Skeletal muscle tissue (tissue), 5 donors: ENCODE results near the gene SLC25A12. TPM values are rescaled to one million over a fixed set of nuclear protein-coding genes. Genes with fewer than 3 reads are reported as not detected.

ENCODE experiments used
- H3K27ac ChIP-seq: one replicate; pipeline ENCODE4 v1.7.0; 2013; ENCODE audit warnings: mild to moderate bottlenecking, low read depth, low read length, inconsistent platforms
- H3K27me3 ChIP-seq, 3 donors: one replicate each; pipeline ENCODE4 v1.7.0; 2013; ENCODE audit warnings: low read length in 3 of 3; ENCODE audit not compliant: control insufficient read depth in 3 of 3, insufficient read depth in 3 of 3
- H3K36me3 ChIP-seq, 3 donors: one replicate each; pipeline ENCODE4 v1.7.0; 2013; ENCODE audit warnings: low read length in 3 of 3; ENCODE audit not compliant: control insufficient read depth in 3 of 3, insufficient read depth in 3 of 3
- H3K4me1 ChIP-seq, 3 donors: one replicate each; pipeline ENCODE4 v1.7.0; 2013; ENCODE audit warnings: low read length in 3 of 3, mild to moderate bottlenecking in 3 of 3; ENCODE audit not compliant: control insufficient read depth in 3 of 3, insufficient read depth in 3 of 3
- H3K4me3 ChIP-seq, 3 donors: one replicate each; pipeline ENCODE4 v1.7.0; 2013; ENCODE audit warnings: low read length in 3 of 3
- H3K9ac ChIP-seq, 3 donors: one replicate each; pipeline ENCODE4 v1.7.0; 2013; ENCODE audit warnings: low read length in 3 of 3, mild to moderate bottlenecking in 3 of 3, moderate library complexity in 2 of 3, low read depth in 1 of 3
- H3K9me3 ChIP-seq, 3 donors: one replicate each; pipeline ENCODE4 v1.7.0; 2013; ENCODE audit warnings: low read length in 3 of 3; ENCODE audit not compliant: control insufficient read depth in 3 of 3
- small RNA-seq: library from RNA; depleted of rRNA; stranded (forward); fragments of <200 nt; gene quantifications from one replicate; pipeline ENCODE3, GENCODE V24; 2014
- total RNA-seq: library from RNA; depleted of rRNA; stranded (reverse); fragments of >200 nt; gene quantifications from one replicate; pipeline ENCODE4 v1.2.3, GENCODE V29; 2014
- donor health status: Osteomylitis.

The SLC25A12 gene
- total RNA-seq, 1 donor from 2014 or later, result 27.7 TPM

DNA sequence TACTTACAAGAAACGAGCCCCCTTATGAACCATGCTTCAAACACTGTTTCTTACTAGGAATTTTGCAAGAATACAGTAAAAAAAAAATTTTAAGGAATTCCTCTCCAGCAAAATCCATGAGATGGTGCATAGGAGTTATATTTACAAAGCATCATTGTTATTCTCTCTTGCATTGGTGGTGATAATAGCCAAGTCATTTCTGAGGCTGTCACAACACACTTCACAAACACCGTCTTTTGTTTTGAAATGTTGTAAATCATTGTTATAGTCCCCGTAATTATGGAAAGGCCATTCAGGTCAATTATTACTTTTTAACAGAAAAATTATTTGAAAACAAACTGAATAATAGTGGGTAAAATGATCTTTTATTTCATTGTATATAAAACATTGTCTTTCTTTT is 146.7 kb downstream of the SLC25A12 start:
- H3K4me1 ChIP-seq, result no peaks in the 10 kb centered on the region
- no peak overlapping the region for H3K9ac ChIP-seq
- H3K27ac ChIP-seq, result no peak overlapping the region
- peaks cover 8 to 56% (median 37%) of the 10 kb centered on the region in 3 donors for H3K36me3 ChIP-seq
- no peak overlapping the region for H3K4me3 ChIP-seq
- no peaks in the 10 kb centered on the region for H3K27me3 ChIP-seq
- no peaks in the 10 kb centered on the region for H3K9me3 ChIP-seq

DNA sequence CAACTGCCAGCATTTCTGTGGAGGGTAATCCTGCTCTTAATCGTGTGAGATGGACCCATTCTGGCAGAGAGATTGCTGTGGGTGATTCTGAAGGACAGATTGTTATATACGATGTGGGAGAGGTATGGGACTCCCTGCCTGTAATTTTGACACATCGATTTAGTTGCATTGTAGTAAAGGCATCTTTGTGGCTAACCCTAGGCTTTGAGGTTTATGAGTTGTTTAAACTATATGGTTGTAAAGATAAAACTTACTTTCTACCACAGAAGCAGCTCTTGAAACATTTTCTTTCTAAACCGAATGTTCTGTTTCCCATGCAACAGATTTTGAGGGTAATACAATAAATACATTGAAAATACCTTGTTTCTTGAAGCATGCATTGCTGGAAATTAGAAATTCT is 148.2 kb downstream of the SLC25A12 start:
- Histone ChIP-seq H3K4me1 (no peaks in the 10 kb centered on the region), H3K9me3 (no peaks in the 10 kb centered on the region), H3K9ac (no peak overlapping the region), H3K27ac (no peak overlapping the region), H3K27me3 (no peaks in the 10 kb centered on the region), H3K36me3 (peaks cover 7 to 55% (median 36%) of the 10 kb centered on the region in 3 donors), H3K4me3 (no peak overlapping the region)

DNA sequence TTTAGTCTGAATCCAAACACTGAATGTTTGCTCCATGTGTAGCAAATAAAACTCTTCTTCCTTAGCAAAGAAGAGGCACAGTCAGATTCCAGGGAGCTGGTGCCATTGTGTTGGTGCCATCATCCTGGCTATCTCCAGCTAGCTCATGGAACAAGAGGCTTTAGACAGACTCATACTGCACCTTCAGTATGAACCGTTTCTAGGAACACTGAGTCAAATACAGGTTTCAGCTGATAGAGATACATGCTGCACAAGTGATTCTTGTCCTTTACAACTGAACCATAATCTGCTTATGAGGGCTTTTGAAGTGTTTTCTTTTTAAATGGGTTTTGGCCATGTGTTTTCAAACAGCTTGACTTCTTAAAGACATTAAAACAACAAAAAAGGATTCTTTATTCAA is 148.9 kb downstream of the SLC25A12 start:
- peaks cover 5 to 53% (median 34%) of the 10 kb centered on the region in 3 donors for H3K36me3 ChIP-seq
- no peak overlapping the region for H3K4me3 ChIP-seq
- no peaks in the 10 kb centered on the region for H3K9me3 ChIP-seq
- no peaks in the 10 kb centered on the region for H3K27me3 ChIP-seq
- no peak overlapping the region for H3K9ac ChIP-seq
- H3K27ac ChIP-seq, result no peak overlapping the region
- no peaks in the 10 kb centered on the region for H3K4me1 ChIP-seq

- Histone ChIP-seq H3K27me3 (no peaks in the 10 kb centered on the region), H3K36me3 (peaks cover 5 to 42% (median 33%) of the 10 kb centered on the region in 3 donors), H3K4me3 (no peak overlapping the region), H3K9ac (no peak overlapping the region), H3K27ac (no peak overlapping the region), H3K9me3 (no peaks in the 10 kb centered on the region), H3K4me1 (no peaks in the 10 kb centered on the region)
These were observed 151.3 kb downstream of the SLC25A12 start for GRCh38 chr2:171742760-171743159.

- no peaks in the 10 kb centered on the region for H3K27me3 ChIP-seq
- no peak overlapping the region for H3K4me3 ChIP-seq
- H3K27ac ChIP-seq, result no peak overlapping the region
- H3K9me3 ChIP-seq, result no peaks in the 10 kb centered on the region
- H3K36me3 ChIP-seq, result peaks cover 8 to 34% (median 29%) of the 10 kb centered on the region in 3 donors
- H3K4me1 ChIP-seq, result no peaks in the 10 kb centered on the region
- no peak overlapping the region for H3K9ac ChIP-seq
These were observed 152.9 kb downstream of the SLC25A12 start for GRCh38 chr2:171741189-171741588.

DNA sequence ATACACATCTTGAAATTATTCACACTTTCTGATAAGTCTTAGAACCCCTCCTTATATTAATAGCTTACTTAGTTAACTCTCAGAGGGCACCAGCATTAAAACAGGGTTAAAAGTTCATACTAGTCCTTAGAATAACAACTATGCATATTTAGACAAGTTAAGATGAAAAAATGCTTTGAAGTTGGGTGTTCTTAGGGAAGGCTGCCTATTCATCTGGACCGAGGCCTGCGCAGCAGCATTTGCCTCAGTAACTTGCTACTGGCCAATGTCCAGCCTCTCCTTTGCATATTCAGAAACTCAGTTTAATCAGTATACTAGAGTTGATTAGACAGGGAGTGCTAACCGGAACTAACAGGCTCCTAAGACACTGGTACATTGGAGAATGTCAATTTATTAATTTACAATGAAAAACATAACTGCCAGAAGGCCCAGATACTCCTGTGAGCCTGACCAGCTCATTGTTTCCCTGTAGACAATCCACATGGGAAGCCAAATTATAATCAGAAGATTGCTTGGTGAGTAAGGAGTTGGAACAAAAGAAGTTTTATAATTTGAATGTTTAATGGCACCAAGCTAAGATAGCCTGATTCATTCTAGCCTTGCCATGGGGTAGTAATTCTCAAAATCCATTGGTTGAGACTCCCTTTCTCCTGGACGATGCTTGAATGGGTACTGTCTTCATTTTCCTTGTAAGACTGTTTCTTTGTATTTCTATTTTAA is 157.9 kb downstream of the SLC25A12 start:
- Histone ChIP-seq H3K4me3 (no peak overlapping the region), H3K9ac (no peak overlapping the region), H3K27ac (no peak overlapping the region), H3K36me3 (peaks cover 8 to 22% (median 14%) of the 10 kb centered on the region in 3 donors), H3K27me3 (no peaks in the 10 kb centered on the region), H3K4me1 (no peaks in the 10 kb centered on the region), H3K9me3 (no peaks in the 10 kb centered on the region)

Small RNA genes lying within 50 kb of the gene (small RNA-seq; reads per million reads assigned to genes)
- gene RNU6-182P, result not detected

Other genes with a start within 250 kb of the SLC25A12 start
- 104 TPM for gene DYNC1I2, start 206.8 kb downstream of the SLC25A12 start, total RNA-seq
- gene HAT1, start 28.2 kb upstream of the SLC25A12 start, total RNA-seq, result 32.4 TPM
- 8.9 TPM for gene METAP1D, start 105.7 kb upstream of the SLC25A12 start, total RNA-seq
- gene DLX1, start 191.3 kb upstream of the SLC25A12 start, total RNA-seq, result not detected
- not detected for gene DLX2, start 208.7 kb upstream of the SLC25A12 start, total RNA-seq